Measurements from ENCODE around the gene IGSF9B. TPM values are rescaled to one million over a fixed set of nuclear protein-coding genes. Genes with fewer than 3 reads are reported as not detected.

Gene IGSF9B
- total and polyA plus RNA-seq, 2 of the 13 experiments (the other 11 are each of a cell fraction or from before 2014, with no cell fraction given) = not detected

DNA sequence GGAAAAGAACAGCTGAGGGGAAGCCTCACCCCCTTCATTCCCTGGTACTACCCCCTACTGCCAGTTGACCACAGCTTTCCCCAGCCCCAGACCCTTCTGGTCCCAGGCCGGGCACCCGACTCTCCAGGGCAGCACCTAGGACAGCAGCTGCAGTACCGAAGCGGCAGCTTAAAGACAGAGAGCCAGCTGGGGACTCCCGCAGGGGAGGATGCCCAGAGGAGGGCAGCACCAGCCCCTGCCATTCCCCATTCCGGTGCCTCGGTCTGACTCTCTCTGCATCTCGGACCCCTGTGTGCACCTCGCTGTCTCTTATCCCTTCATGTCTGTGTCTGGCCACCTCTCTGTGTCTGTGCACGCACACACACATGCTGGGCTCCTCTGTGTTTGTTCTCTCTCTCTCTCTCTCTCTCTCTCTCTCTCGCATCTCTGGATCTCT lies 9.4 kb downstream of the IGSF9B start:
- no peak overlapping the region for H3K27ac ChIP-seq (ENCODE audit: extremely low read length, insufficient read depth, low read length)
- POLR2A ChIA-PET = no interaction called here
- DNase-seq (ENCODE audit: low spot score) = peak; percentile 20
- CTCF ChIA-PET (ENCODE audit: low intra/inter-chr PET ratio, low total read pairs) = no interaction called here
- no peaks in the 10 kb centered on the region for H3K79me2 ChIP-seq (ENCODE audit: insufficient read depth, low read length)
- in situ Hi-C loops (cut with HindIII; ENCODE audit: extremely low pct_ligation_motif_present, low pct_unique_long_range_greater_than_20kb) = no loop called here
- no peaks in the 10 kb centered on the region for H3K4me1 ChIP-seq (ENCODE audit: insufficient read depth, low read length)
- no TSS peak for BruUV-seq (replicated peaks)
- ATAC-seq = peak; percentile 85
- no peak for FAIRE-seq
- no peak overlapping the region for H3K4me3 ChIP-seq (replicated peaks in 1 of 3; ENCODE audit: insufficient read depth in 1 of 3, low read depth in 2 of 3, low read length in 3 of 3)
- H3K9ac ChIP-seq (ENCODE audit: insufficient read depth, low read depth, low read length) = no peak overlapping the region
- no peaks in the 10 kb centered on the region for H3K36me3 ChIP-seq (replicated peaks in 1 of 2; ENCODE audit: control insufficient read depth in 1 of 2, insufficient read depth in 2 of 2, low read length in 2 of 2)
- no peak overlapping the region for H3K4me2 ChIP-seq (ENCODE audit: low read depth, low read length)
- no peaks in the 10 kb centered on the region for H3K9me3 ChIP-seq (ENCODE audit: low read length)
- peaks cover 12 to 75% of the 10 kb centered on the region in 2 experiments for H3K27me3 ChIP-seq (ENCODE audit: control insufficient read depth in 1 of 2, insufficient read depth in 2 of 2, low read length in 2 of 2)
- 0 out of 2 replicates have a peak, but pooled peaks cover 2% of the 10 kb centered on the region for H4K20me1 ChIP-seq (ENCODE audit: insufficient read depth, low read length)
- no peak overlapping the region for H2AFZ ChIP-seq (ENCODE audit: low read length)
- WGBS (ENCODE audit: low lambda C conversion rate) = 4% methylated on average over 6 of the region's 11 CpGs
- intact Hi-C loops (cut with micrococcal nuclease; ENCODE audit: unreplicated experiment) = no loop called here
- TF ChIP-seq HDAC2 (CRISPR knock-in tag; IDR thresholded peaks at IDR 0.05) (no peak), ZC3H13 (CRISPR knock-in tag; IDR thresholded peaks at IDR 0.05) (no peak), GZF1 (CRISPR knock-in tag; IDR thresholded peaks at IDR 0.05) (no peak), SYNCRIP (IDR thresholded peaks at IDR 0.05; ENCODE audit: insufficient read depth, low read depth, low read length) (no peak), MAFF (IDR thresholded peaks at IDR 0.05; ENCODE audit: low read depth, low read length) (no peak), ZFAT (CRISPR knock-in tag; conservative IDR thresholded peaks at IDR 0.05) (no peak), FOXM1 (CRISPR knock-in tag; IDR thresholded peaks at IDR 0.05) (no peak), ZNF44 (CRISPR knock-in tag; IDR thresholded peaks at IDR 0.05) (no peak), NFKB2 (CRISPR knock-in tag; IDR thresholded peaks at IDR 0.05; ENCODE audit: borderline replicate concordance) (no peak), CENPX (CRISPR knock-in tag; IDR thresholded peaks at IDR 0.05) (no peak)
- TF ChIP-seq, protein P1, sequence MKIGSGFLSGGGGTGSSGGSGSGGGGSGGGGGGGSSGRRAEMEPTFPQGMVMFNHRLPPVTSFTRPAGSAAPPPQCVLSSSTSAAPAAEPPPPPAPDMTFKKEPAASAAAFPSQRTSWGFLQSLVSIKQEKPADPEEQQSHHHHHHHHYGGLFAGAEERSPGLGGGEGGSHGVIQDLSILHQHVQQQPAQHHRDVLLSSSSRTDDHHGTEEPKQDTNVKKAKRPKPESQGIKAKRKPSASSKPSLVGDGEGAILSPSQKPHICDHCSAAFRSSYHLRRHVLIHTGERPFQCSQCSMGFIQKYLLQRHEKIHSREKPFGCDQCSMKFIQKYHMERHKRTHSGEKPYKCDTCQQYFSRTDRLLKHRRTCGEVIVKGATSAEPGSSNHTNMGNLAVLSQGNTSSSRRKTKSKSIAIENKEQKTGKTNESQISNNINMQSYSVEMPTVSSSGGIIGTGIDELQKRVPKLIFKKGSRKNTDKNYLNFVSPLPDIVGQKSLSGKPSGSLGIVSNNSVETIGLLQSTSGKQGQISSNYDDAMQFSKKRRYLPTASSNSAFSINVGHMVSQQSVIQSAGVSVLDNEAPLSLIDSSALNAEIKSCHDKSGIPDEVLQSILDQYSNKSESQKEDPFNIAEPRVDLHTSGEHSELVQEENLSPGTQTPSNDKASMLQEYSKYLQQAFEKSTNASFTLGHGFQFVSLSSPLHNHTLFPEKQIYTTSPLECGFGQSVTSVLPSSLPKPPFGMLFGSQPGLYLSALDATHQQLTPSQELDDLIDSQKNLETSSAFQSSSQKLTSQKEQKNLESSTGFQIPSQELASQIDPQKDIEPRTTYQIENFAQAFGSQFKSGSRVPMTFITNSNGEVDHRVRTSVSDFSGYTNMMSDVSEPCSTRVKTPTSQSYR (CRISPR knock-in tag; IDR thresholded peaks at IDR 0.05; ENCODE audit: borderline replicate concordance) = no peak
- TF ChIP-seq, protein P2, sequence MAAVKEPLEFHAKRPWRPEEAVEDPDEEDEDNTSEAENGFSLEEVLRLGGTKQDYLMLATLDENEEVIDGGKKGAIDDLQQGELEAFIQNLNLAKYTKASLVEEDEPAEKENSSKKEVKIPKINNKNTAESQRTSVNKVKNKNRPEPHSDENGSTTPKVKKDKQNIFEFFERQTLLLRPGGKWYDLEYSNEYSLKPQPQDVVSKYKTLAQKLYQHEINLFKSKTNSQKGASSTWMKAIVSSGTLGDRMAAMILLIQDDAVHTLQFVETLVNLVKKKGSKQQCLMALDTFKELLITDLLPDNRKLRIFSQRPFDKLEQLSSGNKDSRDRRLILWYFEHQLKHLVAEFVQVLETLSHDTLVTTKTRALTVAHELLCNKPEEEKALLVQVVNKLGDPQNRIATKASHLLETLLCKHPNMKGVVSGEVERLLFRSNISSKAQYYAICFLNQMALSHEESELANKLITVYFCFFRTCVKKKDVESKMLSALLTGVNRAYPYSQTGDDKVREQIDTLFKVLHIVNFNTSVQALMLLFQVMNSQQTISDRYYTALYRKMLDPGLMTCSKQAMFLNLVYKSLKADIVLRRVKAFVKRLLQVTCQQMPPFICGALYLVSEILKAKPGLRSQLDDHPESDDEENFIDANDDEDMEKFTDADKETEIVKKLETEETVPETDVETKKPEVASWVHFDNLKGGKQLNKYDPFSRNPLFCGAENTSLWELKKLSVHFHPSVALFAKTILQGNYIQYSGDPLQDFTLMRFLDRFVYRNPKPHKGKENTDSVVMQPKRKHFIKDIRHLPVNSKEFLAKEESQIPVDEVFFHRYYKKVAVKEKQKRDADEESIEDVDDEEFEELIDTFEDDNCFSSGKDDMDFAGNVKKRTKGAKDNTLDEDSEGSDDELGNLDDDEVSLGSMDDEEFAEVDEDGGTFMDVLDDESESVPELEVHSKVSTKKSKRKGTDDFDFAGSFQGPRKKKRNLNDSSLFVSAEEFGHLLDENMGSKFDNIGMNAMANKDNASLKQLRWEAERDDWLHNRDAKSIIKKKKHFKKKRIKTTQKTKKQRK (IDR thresholded peaks at IDR 0.05; ENCODE audit: low read length) = no peak
- TF ChIP-seq, protein P3, sequence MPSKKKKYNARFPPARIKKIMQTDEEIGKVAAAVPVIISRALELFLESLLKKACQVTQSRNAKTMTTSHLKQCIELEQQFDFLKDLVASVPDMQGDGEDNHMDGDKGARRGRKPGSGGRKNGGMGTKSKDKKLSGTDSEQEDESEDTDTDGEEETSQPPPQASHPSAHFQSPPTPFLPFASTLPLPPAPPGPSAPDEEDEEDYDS (CRISPR knock-in tag; IDR thresholded peaks at IDR 0.05) = no peak
- TF ChIP-seq, protein P4, sequence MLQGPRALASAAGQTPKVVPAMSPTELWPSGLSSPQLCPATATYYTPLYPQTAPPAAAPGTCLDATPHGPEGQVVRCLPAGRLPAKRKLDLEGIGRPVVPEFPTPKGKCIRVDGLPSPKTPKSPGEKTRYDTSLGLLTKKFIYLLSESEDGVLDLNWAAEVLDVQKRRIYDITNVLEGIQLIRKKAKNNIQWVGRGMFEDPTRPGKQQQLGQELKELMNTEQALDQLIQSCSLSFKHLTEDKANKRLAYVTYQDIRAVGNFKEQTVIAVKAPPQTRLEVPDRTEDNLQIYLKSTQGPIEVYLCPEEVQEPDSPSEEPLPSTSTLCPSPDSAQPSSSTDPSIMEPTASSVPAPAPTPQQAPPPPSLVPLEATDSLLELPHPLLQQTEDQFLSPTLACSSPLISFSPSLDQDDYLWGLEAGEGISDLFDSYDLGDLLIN (CRISPR knock-in tag; IDR thresholded peaks at IDR 0.05; ENCODE audit: borderline replicate concordance) = no peak
- TF ChIP-seq, protein P5, sequence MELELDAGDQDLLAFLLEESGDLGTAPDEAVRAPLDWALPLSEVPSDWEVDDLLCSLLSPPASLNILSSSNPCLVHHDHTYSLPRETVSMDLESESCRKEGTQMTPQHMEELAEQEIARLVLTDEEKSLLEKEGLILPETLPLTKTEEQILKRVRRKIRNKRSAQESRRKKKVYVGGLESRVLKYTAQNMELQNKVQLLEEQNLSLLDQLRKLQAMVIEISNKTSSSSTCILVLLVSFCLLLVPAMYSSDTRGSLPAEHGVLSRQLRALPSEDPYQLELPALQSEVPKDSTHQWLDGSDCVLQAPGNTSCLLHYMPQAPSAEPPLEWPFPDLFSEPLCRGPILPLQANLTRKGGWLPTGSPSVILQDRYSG (CRISPR knock-in tag; IDR thresholded peaks at IDR 0.05) = no peak
